HepG2 (cell line): ENCODE results near the gene BIRC2. TPM values are rescaled to one million over a fixed set of nuclear protein-coding genes. Genes with fewer than 3 reads are reported as not detected.

Source experiments
- ATAC-seq: fragments of 200-7000 bp; cut with Tn5 transposase; 3 replicates; pipeline ENCODE4 v1.9.1; 2020; ENCODE audit warnings: mild to moderate bottlenecking, moderate library complexity
- BruUV-seq: library from RNA; stranded (reverse); fragments of 400-500 nt; replicated peaks from 2 replicates; lab custom pipeline; 2021; lab: Mats Ljungman, UMichigan
- CTCF ChIA-PET: fragments of 300-600 bp; formaldehyde crosslinking; extraction: SDS; loops from one replicate; lab custom pipeline; 2021; ENCODE audit warnings: low total read pairs, inconsistent platforms, low intra/inter-chr PET ratio; lab: Yijun Ruan, JAX
- POLR2A ChIA-PET: fragments of 350-600 bp; sonication (Branson Sonifier 250); formaldehyde crosslinking; loops from one replicate; lab custom pipeline; 2020; ENCODE audit warnings: antibody characterized with exemption, inconsistent platforms; lab: Yijun Ruan, JAX
- DNase-seq: peaks from one replicate; pipeline ENCODE4 v3.0.0-alpha.2; 2015; ENCODE audit warnings: low spot score
- FAIRE-seq: peaks from 3 replicates; lab custom pipeline; 2011; peaks lifted over from hg19 to GRCh38; lab: Jason Lieb, UNC
- H2AFZ ChIP-seq: one replicate; pipeline ENCODE4 v1.6.1; 2011; ENCODE audit warnings: low read length, inconsistent platforms
- H3K27ac ChIP-seq: fragments of 300-600 bp; 3 replicates; pipeline ENCODE4 v1.8.0; 2011; ENCODE audit warnings: mixed run types, mild to moderate bottlenecking, mixed read lengths, low read length, inconsistent platforms; ENCODE audit not compliant: insufficient read depth; ENCODE audit errors: extremely low read length
- H3K27me3 ChIP-seq, 2 experiments: fragments of 200-600 bp in 1 of 2; 2 replicates in 1 of 2; 3 replicates in 1 of 2; pipeline versions ENCODE4 v1.6.0 to v1.8.0; 2011; ENCODE audit warnings: low read length in 2 of 2, mild to moderate bottlenecking in 2 of 2, moderate library complexity in 2 of 2, inconsistent platforms in 1 of 2; ENCODE audit not compliant: insufficient read depth in 2 of 2, control insufficient read depth in 1 of 2
- H3K36me3 ChIP-seq, 2 experiments: fragments of 200-600 bp in 1 of 2; replicated peaks in 1 of 2; 2 replicates in 1 of 2; 3 replicates in 1 of 2; pipeline versions ENCODE4 v1.5.1 to v1.8.0; 2011; ENCODE audit warnings: low read length in 2 of 2, inconsistent platforms in 1 of 2; ENCODE audit not compliant: insufficient read depth in 2 of 2, control insufficient read depth in 1 of 2
- H3K4me1 ChIP-seq: 2 replicates; pipeline ENCODE4 v1.5.1; 2012; ENCODE audit warnings: low read length, inconsistent platforms; ENCODE audit not compliant: insufficient read depth
- H3K4me2 ChIP-seq: 2 replicates; pipeline ENCODE4 v1.6.0; 2011; ENCODE audit warnings: low read depth, low read length, inconsistent platforms
- H3K4me3 ChIP-seq, 3 experiments: fragments of 200-600 bp in 1 of 3; sonication (generic), shearing (Covaris generic) in 1 of 3; replicated peaks in 1 of 3; 2 replicates each; pipeline ENCODE4 v1.5.1; 2011 to 2016; ENCODE audit warnings: low read length in 3 of 3, inconsistent platforms in 2 of 3, low read depth in 2 of 3, mild to moderate bottlenecking in 2 of 3, control low read depth in 1 of 3, mixed read lengths in 1 of 3; ENCODE audit not compliant: insufficient read depth in 1 of 3
- H3K79me2 ChIP-seq: one replicate; pipeline ENCODE4 v1.6.1; 2011; ENCODE audit warnings: low read length, inconsistent platforms; ENCODE audit not compliant: insufficient read depth
- H3K9ac ChIP-seq: 2 replicates; pipeline ENCODE4 v1.6.0; 2011; ENCODE audit warnings: mild to moderate bottlenecking, low read depth, low read length, inconsistent platforms; ENCODE audit not compliant: insufficient read depth
- H3K9me3 ChIP-seq: 2 replicates; pipeline ENCODE4 v1.5.1; 2012; ENCODE audit warnings: mild to moderate bottlenecking, low read length
- H4K20me1 ChIP-seq: 2 replicates; pipeline ENCODE4 v1.6.0; 2011; ENCODE audit warnings: inconsistent platforms, mild to moderate bottlenecking, low read length, moderate library complexity; ENCODE audit not compliant: insufficient read depth
- DPF2 ChIP-seq: sonication (generic); formaldehyde crosslinking; IDR thresholded peaks from 2 replicates; pipeline ENCODE4 v1.4.0; 2020; ENCODE audit warnings: mild to moderate bottlenecking, low read depth, missing genetic modification reagents, borderline replicate concordance
- HNF1A ChIP-seq, 2 experiments: sonication (generic) in 1 of 2; formaldehyde crosslinking in 1 of 2; IDR thresholded peaks; 2 replicates each; pipeline versions ENCODE4 v1.4.0 to v1.6.1; 2016 to 2020; ENCODE audit warnings: borderline replicate concordance in 1 of 2, low read depth in 1 of 2, mild to moderate bottlenecking in 1 of 2, missing genetic modification reagents in 1 of 2
- NKX3-1 ChIP-seq: sonication (generic); formaldehyde crosslinking; IDR thresholded peaks from 2 replicates; pipeline ENCODE4 v1.5.0; 2020; ENCODE audit warnings: missing genetic modification reagents
- SRF ChIP-seq: IDR thresholded peaks from 2 replicates; pipeline ENCODE4 v1.6.1; 2011; ENCODE audit warnings: mild to moderate bottlenecking, low read depth, low read length, moderate library complexity
- YY1 ChIP-seq: IDR thresholded peaks from 2 replicates; pipeline ENCODE4 v1.6.1; 2011; ENCODE audit warnings: low read length, low read depth, moderate library complexity, mild to moderate bottlenecking; ENCODE audit not compliant: insufficient read depth, insufficient replicate concordance
- ZNF460 ChIP-seq: sonication (generic); formaldehyde crosslinking; IDR thresholded peaks from 2 replicates; pipeline ENCODE4 v1.5.1; 2020; ENCODE audit warnings: missing genetic modification reagents, mild to moderate bottlenecking, borderline replicate concordance
- ZNF501 ChIP-seq: sonication (generic); formaldehyde crosslinking; IDR thresholded peaks from 2 replicates; pipeline ENCODE4 v1.5.1; 2020; ENCODE audit warnings: mild to moderate bottlenecking, moderate library complexity, missing genetic modification reagents
- ZNF800 ChIP-seq: sonication (generic); formaldehyde crosslinking; IDR thresholded peaks from 2 replicates; pipeline ENCODE4 v1.4.0; 2020; ENCODE audit warnings: missing genetic modification reagents
- ZSCAN25 ChIP-seq: sonication (generic); formaldehyde crosslinking; IDR thresholded peaks from 2 replicates; pipeline ENCODE4 v1.8.0; 2022; ENCODE audit warnings: mild to moderate bottlenecking, missing genetic modification reagents
- in situ Hi-C: cut with HindIII; loops from 2 replicates; pipeline ENCODE4 v1.10.0; 2017; ENCODE audit warnings: low pct_unique_long_range_greater_than_20kb; ENCODE audit not compliant: extremely low pct_ligation_motif_present
- intact Hi-C: fragments of 100-400 bp; cut with micrococcal nuclease; formaldehyde crosslinking; loops from one replicate; pipeline ENCODE4 v1.10.0; 2022; ENCODE audit not compliant: unreplicated experiment
- polyA plus RNA-seq, 8 experiments: library from polyadenylated mRNA; depleted of rRNA in 3 of 8; stranded (reverse) in 7 of 8; unstranded in 1 of 8; fragments of >200 nt; fragmentation: Illumina TruSeq in 4 of 8; extraction: Trizol in 4 of 8; gene quantifications; 2 replicates each; pipeline versions ENCODE4 v1.2.1 to v1.2.3, GENCODE V29; 2011 to 2016; ENCODE audit warnings: low read depth in 4 of 8, missing spikeins in 1 of 8, mixed read lengths in 1 of 8; ENCODE audit not compliant: insufficient read depth in 1 of 8
- total RNA-seq, 5 experiments: library from RNA; depleted of rRNA; stranded (reverse); fragments of >200 nt; fragmentation: Illumina TruSeq; extraction: Trizol; gene quantifications; 2 replicates each; pipeline ENCODE4 v1.2.3, GENCODE V29; 2016; ENCODE audit warnings: low read depth in 1 of 5

BIRC2 gene
- total and polyA plus RNA-seq, 2 of the 13 experiments (the other 11 are each of a cell fraction or from before 2014, with no cell fraction given) = 61.7 to 62.2 TPM

DNA sequence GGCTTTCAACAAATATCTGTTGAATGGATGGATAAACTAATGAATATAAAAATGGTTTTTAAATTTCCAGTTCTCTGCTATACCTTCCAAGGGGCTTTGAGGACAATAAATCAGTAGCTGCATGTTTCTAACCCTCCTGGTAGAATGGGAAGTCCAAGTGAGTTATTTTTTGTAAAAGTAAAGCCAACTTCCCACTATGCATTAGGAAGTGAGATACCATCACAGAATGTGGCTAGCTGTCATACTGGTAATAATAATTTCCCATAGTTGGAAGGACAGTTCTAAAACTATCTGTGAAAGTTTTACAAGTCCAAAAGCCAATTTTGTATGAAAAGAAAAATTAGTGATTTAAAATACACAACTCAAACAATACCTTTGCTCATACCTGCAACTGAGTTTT lies 55.5 kb downstream of the BIRC2 start:
- Histone ChIP-seq H3K4me2 (no peak overlapping the region), H4K20me1 (peaks cover 69% of the 10 kb centered on the region), H3K4me3 (no peak overlapping the region), H3K9me3 (no peaks in the 10 kb centered on the region), H2AFZ (no peak overlapping the region), H3K79me2 (peaks cover 45% of the 10 kb centered on the region), H3K4me1 (peaks cover 7% of the 10 kb centered on the region; the same call in 1 of the 2 replicates), H3K27ac (no peak overlapping the region), H3K9ac (no peak overlapping the region), H3K27me3 (no peaks in the 10 kb centered on the region), H3K36me3 (peaks cover 23 to 68% of the 10 kb centered on the region in 2 experiments)
- ChIA-PET POLR2A (no interaction called here), CTCF (no interaction called here)
- DNase-seq = no peak
- no peak for FAIRE-seq
- in situ Hi-C loops (no loop called here), intact Hi-C loops (no loop called here)
- no TSS peak for BruUV-seq
- no peak for TF ChIP-seq ZNF460 (CRISPR knock-in tag)
- no peak for TF ChIP-seq YY1
- TF ChIP-seq ZNF501 = no peak
- no peak for TF ChIP-seq HNF1A (IDR thresholded peaks at IDR 0.05; ENCODE audit: low read depth)
- TF ChIP-seq HNF1A (CRISPR knock-in tag; IDR thresholded peaks at IDR 0.05; ENCODE audit: borderline replicate concordance) = no peak
- no peak for TF ChIP-seq SRF
- no peak for TF ChIP-seq DPF2
- TF ChIP-seq NKX3-1 (CRISPR knock-in tag) = no peak
- TF ChIP-seq ZSCAN25 (CRISPR knock-in tag) = no peak
- no peak for TF ChIP-seq ZNF800 (CRISPR knock-in tag)
- no peak for ATAC-seq
